Astrocyte of the cerebellum (primary cell): ENCODE data around the gene CS.
"Not testable (repeated sequence)": the region's sequence is repeated elsewhere in the genome, so short reads cannot be mapped to it uniquely, and the experiment has no call there.

Source experiments
- DNase-seq: peaks from one replicate; pipeline ENCODE4 v3.0.0-alpha.2; 2011; ENCODE audit warnings: low read depth
- H3K4me3 ChIP-seq: 2 replicates; pipeline ENCODE4 v1.5.1; 2011; ENCODE audit warnings: mild to moderate bottlenecking, low read depth, low read length, moderate library complexity
- in situ Hi-C: cut with HindIII; loops from 2 replicates; pipeline ENCODE4 v1.10.0; 2017; ENCODE audit warnings: low sequenced_read_pairs
- TF ChIP-seq, protein P1 (sequence below): IDR thresholded peaks from 2 replicates; pipeline ENCODE4 v1.5.1; 2012; ENCODE audit warnings: low read length, low read depth, moderate library complexity, mild to moderate bottlenecking; ENCODE audit errors: missing control alignments

Gene CS

GRCh38 chr12:56266693-56267442, 33.3 kb downstream of the CS start, which contains the start of gene COQ10A:
COQ10A (plus strand) TSS chr12:56266942; CDS start chr12:56267119, 177 bp downstream.
- H3K4me3 ChIP-seq: peak within 1 kb of the TSS; percentile 65
- peak; percentile 57 for DNase-seq
- in situ Hi-C loops: no loop called here
- TF ChIP-seq, protein P1, sequence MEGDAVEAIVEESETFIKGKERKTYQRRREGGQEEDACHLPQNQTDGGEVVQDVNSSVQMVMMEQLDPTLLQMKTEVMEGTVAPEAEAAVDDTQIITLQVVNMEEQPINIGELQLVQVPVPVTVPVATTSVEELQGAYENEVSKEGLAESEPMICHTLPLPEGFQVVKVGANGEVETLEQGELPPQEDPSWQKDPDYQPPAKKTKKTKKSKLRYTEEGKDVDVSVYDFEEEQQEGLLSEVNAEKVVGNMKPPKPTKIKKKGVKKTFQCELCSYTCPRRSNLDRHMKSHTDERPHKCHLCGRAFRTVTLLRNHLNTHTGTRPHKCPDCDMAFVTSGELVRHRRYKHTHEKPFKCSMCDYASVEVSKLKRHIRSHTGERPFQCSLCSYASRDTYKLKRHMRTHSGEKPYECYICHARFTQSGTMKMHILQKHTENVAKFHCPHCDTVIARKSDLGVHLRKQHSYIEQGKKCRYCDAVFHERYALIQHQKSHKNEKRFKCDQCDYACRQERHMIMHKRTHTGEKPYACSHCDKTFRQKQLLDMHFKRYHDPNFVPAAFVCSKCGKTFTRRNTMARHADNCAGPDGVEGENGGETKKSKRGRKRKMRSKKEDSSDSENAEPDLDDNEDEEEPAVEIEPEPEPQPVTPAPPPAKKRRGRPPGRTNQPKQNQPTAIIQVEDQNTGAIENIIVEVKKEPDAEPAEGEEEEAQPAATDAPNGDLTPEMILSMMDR: peak; percentile 76

- in situ Hi-C loops: not testable (repeated sequence)
- peak overlapping the region; percentile 65 for H3K4me3 ChIP-seq
Measured at GRCh38 chr12:56266068-56266692, 34.0 kb downstream of the CS start.

GRCh38 chr12:56262955-56263354, 37.2 kb downstream of the CS start:
- in situ Hi-C loops, DNase-seq, H3K4me3 ChIP-seq: not testable (repeated sequence)

More at GRCh38 chr12:56266068-56266692, 34.0 kb downstream of the CS start:
- DNase-seq: not testable (repeated sequence)

- no peak overlapping the region for H3K4me3 ChIP-seq
- in situ Hi-C loops: no loop called here
- no peak for DNase-seq
- TF ChIP-seq, protein P1: no peak
Measured at GRCh38 chr12:56261503-56262232, 38.5 kb downstream of the CS start.

DNA sequence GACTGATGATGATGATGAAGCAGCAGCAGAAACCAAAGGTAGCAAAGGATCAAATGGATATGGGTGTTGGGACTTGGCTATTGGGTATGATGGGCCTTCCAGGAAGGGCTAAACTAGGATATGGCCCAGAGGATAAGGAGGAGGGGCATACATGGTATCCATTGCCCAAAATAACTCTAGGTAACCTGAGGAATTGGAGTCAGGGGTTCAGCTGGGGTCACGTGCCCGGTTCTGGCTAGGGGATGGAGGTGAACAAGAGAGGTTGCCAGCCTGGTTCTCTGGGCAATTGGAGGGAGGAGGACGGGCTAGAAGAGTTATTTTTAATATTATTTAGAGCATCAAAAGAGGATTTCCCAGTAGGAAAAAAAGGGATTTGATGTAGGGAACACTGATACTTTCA, 39.2 kb downstream of the CS start:
- in situ Hi-C loops: no loop called here
- no peak overlapping the region for H3K4me3 ChIP-seq
- TF ChIP-seq, protein P1: no peak
- DNase-seq: no peak

DNA sequence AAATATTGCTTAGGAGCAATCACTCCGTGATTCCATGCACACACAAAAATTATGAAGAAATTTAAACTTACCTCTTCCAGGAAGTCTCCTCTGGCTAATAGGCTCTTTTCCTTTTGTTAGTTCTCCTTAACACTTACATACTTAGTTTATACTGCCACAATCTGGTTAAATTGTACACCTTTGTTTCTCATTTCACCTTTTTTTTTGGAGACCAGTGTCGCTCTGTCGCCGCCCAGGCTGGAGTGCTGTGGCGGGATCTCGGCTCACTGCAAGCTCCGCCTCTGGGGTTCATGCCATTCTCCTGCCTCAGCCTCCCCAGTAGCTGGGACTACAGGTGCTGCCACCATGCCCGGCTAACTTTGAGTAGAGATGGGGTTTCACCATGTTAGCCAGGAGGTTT, 39.8 kb downstream of the CS start:
- in situ Hi-C loops: no loop called here
- DNase-seq: no peak
- TF ChIP-seq, protein P1: no peak
- no peak overlapping the region for H3K4me3 ChIP-seq

DNA sequence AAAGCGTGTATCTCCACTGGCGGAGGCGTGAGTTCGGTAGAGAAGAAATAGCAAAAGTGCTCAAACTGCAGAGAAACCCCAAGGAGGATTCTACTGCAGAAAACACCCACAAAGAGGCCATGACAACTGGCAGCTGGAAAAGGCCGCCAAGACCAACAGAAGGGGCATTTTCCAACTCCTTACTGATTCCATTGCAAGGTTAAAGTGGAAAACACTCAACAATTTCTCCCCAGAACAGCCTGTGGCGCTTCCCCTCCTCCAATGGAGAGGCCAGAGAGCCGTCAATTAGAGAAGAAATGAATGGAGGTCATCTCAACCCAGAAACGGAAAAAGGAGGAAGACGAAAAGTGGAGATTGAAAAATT, 41.3 kb downstream of the CS start:
- H3K4me3 ChIP-seq: peak overlapping the region; percentile 87
- in situ Hi-C loops: no loop called here
- DNase-seq: no peak
- TF ChIP-seq, protein P1: no peak
